WTC11 (cell line): ENCODE measurements around the gene FDXACB1. TPM values are rescaled to one million over a fixed set of nuclear protein-coding genes. Genes with fewer than 3 reads are reported as not detected.

Experiments used
- ATAC-seq: fragments of 200-7000 bp; cut with Tn5 transposase; 2 replicates; pipeline ENCODE4 v1.10.0; 2021; ENCODE audit warnings: mild to moderate bottlenecking, moderate library complexity
- CTCF ChIA-PET: fragments of 300-600 bp; sonication (Branson Sonifier 250); formaldehyde crosslinking; loops from one replicate; lab custom pipeline; 2021; ENCODE audit warnings: antibody characterized with exemption; lab: Charles Lee
- POLR2A ChIA-PET: fragments of 350-600 bp; sonication (Branson Sonifier 250); formaldehyde crosslinking; loops from one replicate; lab custom pipeline; 2021; ENCODE audit warnings: antibody characterized with exemption; lab: Charles Lee
- DNase-seq: peaks from one replicate; pipeline ENCODE4 v3.0.0; 2021; ENCODE audit warnings: low spot score
- H3K27ac Mint-ChIP-seq: 2 replicates; pipeline ENCODE4 v1.8.0; 2021; ENCODE audit warnings: mixed read lengths
- H3K27me3 Mint-ChIP-seq: 2 replicates; pipeline ENCODE4 v1.8.0; 2021; ENCODE audit warnings: low read depth, mild to moderate bottlenecking, moderate library complexity, mixed read lengths
- H3K36me3 Mint-ChIP-seq: 2 replicates; pipeline ENCODE4 v1.8.0; 2021; ENCODE audit warnings: mixed read lengths
- H3K4me1 Mint-ChIP-seq: 2 replicates; pipeline ENCODE4 v1.8.0; 2022; ENCODE audit warnings: mixed read lengths
- H3K4me3 Mint-ChIP-seq: 2 replicates; pipeline ENCODE4 v1.8.0; 2021; ENCODE audit warnings: mild to moderate bottlenecking, moderate library complexity, mixed read lengths
- H3K9me3 Mint-ChIP-seq: 2 replicates; pipeline ENCODE4 v1.8.0; 2021; ENCODE audit warnings: mixed read lengths
- AFF4 ChIP-seq: sonication (generic); formaldehyde crosslinking; IDR thresholded peaks from 2 replicates; pipeline ENCODE4 v1.8.1; 2023; ENCODE audit warnings: mild to moderate bottlenecking, missing genetic modification reagents, borderline replicate concordance
- ARID4B ChIP-seq: sonication (generic); formaldehyde crosslinking; IDR thresholded peaks from 2 replicates; pipeline ENCODE4 v1.8.0; 2023; ENCODE audit warnings: missing genetic modification reagents, mild to moderate bottlenecking, borderline replicate concordance
- CREB1 ChIP-seq: sonication (generic); formaldehyde crosslinking; IDR thresholded peaks from 2 replicates; pipeline ENCODE4 v1.8.0; 2023; ENCODE audit warnings: mild to moderate bottlenecking, missing genetic modification reagents
- ESRRA ChIP-seq: sonication (generic); formaldehyde crosslinking; IDR thresholded peaks from 2 replicates; pipeline ENCODE4 v1.8.1; 2022; ENCODE audit warnings: mild to moderate bottlenecking, missing genetic modification reagents, borderline replicate concordance
- MLX ChIP-seq: sonication (generic); formaldehyde crosslinking; IDR thresholded peaks from 2 replicates; pipeline ENCODE4 v1.8.1; 2023; ENCODE audit warnings: mild to moderate bottlenecking, missing genetic modification reagents, moderate library complexity
- MXD4 ChIP-seq: fragments of 250-450 bp; sonication (Bioruptor Pico); IDR thresholded peaks from 2 replicates; pipeline ENCODE4 v1.8.0; 2021; ENCODE audit warnings: mild to moderate bottlenecking, moderate library complexity, borderline replicate concordance
- NR2C2 ChIP-seq: sonication (generic); formaldehyde crosslinking; IDR thresholded peaks from 2 replicates; pipeline ENCODE4 v1.8.0; 2022; ENCODE audit warnings: mild to moderate bottlenecking, missing genetic modification reagents
- USF1 ChIP-seq: sonication (generic); formaldehyde crosslinking; IDR thresholded peaks from 2 replicates; pipeline ENCODE4 v1.8.0; 2022; ENCODE audit warnings: mild to moderate bottlenecking, missing genetic modification reagents
- ZBTB43 ChIP-seq: sonication (generic); formaldehyde crosslinking; IDR thresholded peaks from 2 replicates; pipeline ENCODE4 v1.8.1; 2023; ENCODE audit warnings: mild to moderate bottlenecking, missing genetic modification reagents
- ZNF121 ChIP-seq: sonication (generic); formaldehyde crosslinking; IDR thresholded peaks from 2 replicates; pipeline ENCODE4 v1.8.0; 2023; ENCODE audit warnings: missing genetic modification reagents
- ZNF219 ChIP-seq: sonication (generic); formaldehyde crosslinking; IDR thresholded peaks from 2 replicates; pipeline ENCODE4 v1.8.0; 2023; ENCODE audit warnings: missing genetic modification reagents, mild to moderate bottlenecking, borderline replicate concordance
- ZNF281 ChIP-seq: sonication (generic); formaldehyde crosslinking; IDR thresholded peaks from 2 replicates; pipeline ENCODE4 v1.8.0; 2023; ENCODE audit warnings: mild to moderate bottlenecking, missing genetic modification reagents
- ZNF532 ChIP-seq: fragments of 250-450 bp; sonication (Bioruptor Pico); IDR thresholded peaks from 2 replicates; pipeline ENCODE4 v1.9.0; 2021; ENCODE audit warnings: mild to moderate bottlenecking, borderline replicate concordance
- total RNA-seq: library from RNA; stranded (reverse); gene quantifications from 3 replicates; pipeline ENCODE4 v1.2.3, GENCODE V29; 2021

The FDXACB1 gene
- total RNA-seq, 1 experiment from 2014 or later: 2.5 TPM

GRCh38 chr11:111846636-111847035 lies 32.3 kb downstream of the FDXACB1 start:
- no peaks in the 10 kb centered on the region for H3K9me3 Mint-ChIP-seq
- no peak overlapping the region for H3K4me3 Mint-ChIP-seq
- ChIA-PET POLR2A (interaction anchor here (1.2 kb wide), 1 partner anchor 229 kb away, joined by 3 read pairs; no protein-coding TSS in a partner anchor), CTCF (interaction anchor here (0.6 to 2.1 kb wide), 4 partner anchors 24 to 176 kb away, joined by 3 to 8 read pairs (median 4); partner anchors contain the start of gene ALG9)
- DNase-seq (no peak), ATAC-seq (no peak)
- H3K4me1 Mint-ChIP-seq: peaks cover 10% of the 10 kb centered on the region
- no peaks in the 10 kb centered on the region for H3K27me3 Mint-ChIP-seq
- TF ChIP-seq CREB1 (CRISPR knock-in tag) (no peak), ZBTB43 (CRISPR knock-in tag) (no peak), ZNF219 (CRISPR knock-in tag) (no peak), AFF4 (CRISPR knock-in tag) (no peak), ZNF532 (no peak), USF1 (CRISPR knock-in tag) (no peak), ESRRA (CRISPR knock-in tag) (no peak), NR2C2 (CRISPR knock-in tag) (no peak), ZNF121 (no peak), MXD4 (no peak), ARID4B (CRISPR knock-in tag) (no peak), ZNF281 (CRISPR knock-in tag) (no peak), MLX (CRISPR knock-in tag) (no peak)
- H3K27ac Mint-ChIP-seq: no peak overlapping the region
- peaks cover 7% of the 10 kb centered on the region; the same call in 1 of the 2 replicates for H3K36me3 Mint-ChIP-seq
